Keratinocyte (primary cell): Measurements from ENCODE around the gene LANCL2. TPM values are rescaled to one million over a fixed set of nuclear protein-coding genes. Genes with fewer than 3 reads are reported as not detected.

Experiments
- DNase-seq: peaks from one replicate; pipeline ENCODE4 v3.0.0-alpha.2; 2011; ENCODE audit warnings: low read depth, missing footprints, low spot score
- FAIRE-seq: peaks from 2 replicates; lab custom pipeline; 2011; peaks lifted over from hg19 to GRCh38; lab: Jason Lieb, UNC
- H2AFZ ChIP-seq: 2 replicates; pipeline ENCODE4 v1.6.0; 2012; ENCODE audit warnings: low read length, control low read depth, inconsistent platforms; ENCODE audit not compliant: control insufficient read depth
- H3K27ac ChIP-seq: 2 replicates; pipeline ENCODE4 v1.5.1; 2011; ENCODE audit warnings: low read length; ENCODE audit not compliant: control insufficient read depth, insufficient read depth
- H3K27me3 ChIP-seq: 3 replicates; pipeline ENCODE4 v1.6.0; 2011; ENCODE audit warnings: low read length; ENCODE audit not compliant: control insufficient read depth, insufficient read depth; ENCODE audit errors: extremely low read depth
- H3K36me3 ChIP-seq, 2 experiments: 2 replicates in 1 of 2; 3 replicates in 1 of 2; pipeline ENCODE4 v1.5.1; 2011; ENCODE audit warnings: low read length in 2 of 2, mild to moderate bottlenecking in 1 of 2; ENCODE audit not compliant: control insufficient read depth in 2 of 2, insufficient read depth in 2 of 2; ENCODE audit errors: extremely low read depth in 1 of 2
- H3K4me1 ChIP-seq: 3 replicates; pipeline ENCODE4 v1.5.1; 2011; ENCODE audit warnings: low read length; ENCODE audit not compliant: control insufficient read depth, insufficient read depth; ENCODE audit errors: extremely low read depth
- H3K4me2 ChIP-seq: 3 replicates; pipeline ENCODE4 v1.6.0; 2011; ENCODE audit warnings: low read depth, low read length; ENCODE audit not compliant: control insufficient read depth, insufficient read depth; ENCODE audit errors: extremely low read depth
- H3K4me3 ChIP-seq, 3 experiments: fragments of 200-600 bp in 1 of 3; sonication (generic) in 1 of 3; 2 replicates in 2 of 3; 3 replicates in 1 of 3; pipeline ENCODE4 v1.5.1; 2011 to 2016; ENCODE audit warnings: low read length in 3 of 3, mild to moderate bottlenecking in 3 of 3, control low read depth in 2 of 3, inconsistent platforms in 1 of 3, low read depth in 1 of 3, mixed read lengths in 1 of 3, mixed run types in 1 of 3, moderate library complexity in 1 of 3; ENCODE audit not compliant: control insufficient read depth in 2 of 3, insufficient read depth in 2 of 3; ENCODE audit errors: extremely low read depth in 1 of 3
- H3K79me2 ChIP-seq: 2 replicates; pipeline ENCODE4 v1.6.0; 2012; ENCODE audit warnings: low read length; ENCODE audit not compliant: control insufficient read depth, insufficient read depth
- H3K9ac ChIP-seq: 3 replicates; pipeline ENCODE4 v1.6.0; 2011; ENCODE audit warnings: low read length; ENCODE audit not compliant: control insufficient read depth, insufficient read depth; ENCODE audit errors: extremely low read depth
- H3K9me1 ChIP-seq: 3 replicates; pipeline ENCODE4 v1.6.0; 2011; ENCODE audit warnings: low read length; ENCODE audit not compliant: control insufficient read depth, insufficient read depth; ENCODE audit errors: extremely low read depth
- H3K9me3 ChIP-seq: 2 replicates; pipeline ENCODE4 v1.5.1; 2012; ENCODE audit warnings: low read depth, low read length; ENCODE audit not compliant: control insufficient read depth
- H4K20me1 ChIP-seq: 3 replicates; pipeline ENCODE4 v1.6.0; 2011; ENCODE audit warnings: low read length; ENCODE audit not compliant: control insufficient read depth, insufficient read depth; ENCODE audit errors: extremely low read depth
- EZH2 ChIP-seq: IDR thresholded peaks from one replicate; pipeline ENCODE4 v1.6.1; 2012; ENCODE audit warnings: inconsistent platforms, mild to moderate bottlenecking, low read length, moderate library complexity
- dilution Hi-C: fragments of 300-500 bp; cut with MboI; formaldehyde crosslinking; loops from one replicate; pipeline ENCODE4 v1.7.0; 2020; ENCODE audit warnings: low sequenced_read_pairs; ENCODE audit not compliant: extremely low pct_ligation_motif_present
- polyA plus RNA-seq, 5 experiments: library from polyadenylated mRNA; depleted of rRNA in 3 of 5; stranded (reverse) in 3 of 5; stranded (forward) in 1 of 5; unstranded in 1 of 5; fragments of >200 nt; gene quantifications; 1 replicate in 1 of 5; 2 replicates in 3 of 5; 3 replicates in 1 of 5; pipeline versions ENCODE4 v1.2.1 to v1.2.3, GENCODE V29; 2011 to 2012; ENCODE audit warnings: missing spikeins in 2 of 5, low read depth in 1 of 5, low replicate concordance in 1 of 5
- TF ChIP-seq, protein P1 (sequence below), 3 experiments: IDR thresholded peaks in 1 of 3; conservative IDR thresholded peaks in 1 of 3; optimal IDR thresholded peaks in 1 of 3; 2 replicates in 2 of 3; 3 replicates in 1 of 3; pipeline versions ENCODE3 to v1.5.1; 2011; ENCODE audit warnings: low read length in 3 of 3, mild to moderate bottlenecking in 3 of 3, moderate library complexity in 2 of 3, control low read depth in 1 of 3, inconsistent platforms in 1 of 3; ENCODE audit not compliant: insufficient read depth in 2 of 3; ENCODE audit errors: extremely low read depth in 1 of 3

LANCL2 gene
- polyA plus RNA-seq, 1 donor (not counting 4 experiments of a cell fraction or from before 2014, with no cell fraction given) = 14.5 TPM

DNA sequence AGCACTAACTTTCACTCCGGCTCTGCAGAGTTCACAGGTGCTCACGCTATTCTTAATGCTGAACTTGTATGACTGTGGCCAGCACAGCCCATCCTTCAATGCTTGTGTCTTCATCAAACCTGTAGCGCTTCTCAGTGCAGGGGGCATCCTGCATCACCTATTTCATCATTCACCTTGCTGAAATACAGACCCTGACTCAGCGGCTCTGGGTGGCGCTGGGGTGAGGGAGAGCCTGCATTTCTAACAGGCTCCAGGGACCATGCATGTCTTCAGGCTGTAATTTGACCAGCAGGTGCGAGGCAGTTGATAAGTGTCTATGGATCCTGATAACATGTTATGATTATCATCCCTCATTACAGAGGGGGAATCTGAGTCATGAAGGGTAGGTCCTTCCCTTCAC, 117.9 kb downstream of the LANCL2 start:
- no peak overlapping the region for H2AFZ ChIP-seq
- H3K4me2 ChIP-seq = no peak overlapping the region
- H3K27ac ChIP-seq = no peak overlapping the region
- DNase-seq (no peak), FAIRE-seq (no peak)
- no peaks in the 10 kb centered on the region for H4K20me1 ChIP-seq
- H3K9me3 ChIP-seq = no peaks in the 10 kb centered on the region
- no peaks in the 10 kb centered on the region for H3K9me1 ChIP-seq
- no peaks in the 10 kb centered on the region for H3K27me3 ChIP-seq
- dilution Hi-C loops = no loop called here
- no peaks in the 10 kb centered on the region for H3K4me1 ChIP-seq
- H3K36me3 ChIP-seq = peaks cover 6 to 9% of the 10 kb centered on the region in 2 experiments
- no peak overlapping the region for H3K9ac ChIP-seq
- no peak for TF ChIP-seq EZH2
- TF ChIP-seq, protein P1, sequence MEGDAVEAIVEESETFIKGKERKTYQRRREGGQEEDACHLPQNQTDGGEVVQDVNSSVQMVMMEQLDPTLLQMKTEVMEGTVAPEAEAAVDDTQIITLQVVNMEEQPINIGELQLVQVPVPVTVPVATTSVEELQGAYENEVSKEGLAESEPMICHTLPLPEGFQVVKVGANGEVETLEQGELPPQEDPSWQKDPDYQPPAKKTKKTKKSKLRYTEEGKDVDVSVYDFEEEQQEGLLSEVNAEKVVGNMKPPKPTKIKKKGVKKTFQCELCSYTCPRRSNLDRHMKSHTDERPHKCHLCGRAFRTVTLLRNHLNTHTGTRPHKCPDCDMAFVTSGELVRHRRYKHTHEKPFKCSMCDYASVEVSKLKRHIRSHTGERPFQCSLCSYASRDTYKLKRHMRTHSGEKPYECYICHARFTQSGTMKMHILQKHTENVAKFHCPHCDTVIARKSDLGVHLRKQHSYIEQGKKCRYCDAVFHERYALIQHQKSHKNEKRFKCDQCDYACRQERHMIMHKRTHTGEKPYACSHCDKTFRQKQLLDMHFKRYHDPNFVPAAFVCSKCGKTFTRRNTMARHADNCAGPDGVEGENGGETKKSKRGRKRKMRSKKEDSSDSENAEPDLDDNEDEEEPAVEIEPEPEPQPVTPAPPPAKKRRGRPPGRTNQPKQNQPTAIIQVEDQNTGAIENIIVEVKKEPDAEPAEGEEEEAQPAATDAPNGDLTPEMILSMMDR (optimal IDR thresholded peaks at IDR 0.05 in 1 of 3, IDR thresholded peaks at IDR 0.05 in 1 of 3, conservative IDR thresholded peaks at IDR 0.05 in 1 of 3; ENCODE audit: extremely low read depth in 1 of 3, insufficient read depth in 2 of 3, low read length in 3 of 3) = no peak
- H3K4me3 ChIP-seq = no peak overlapping the region
- no peaks in the 10 kb centered on the region for H3K79me2 ChIP-seq

Other genes with a start within 250 kb of the LANCL2 start
- gene VOPP1, start 207.2 kb downstream of the LANCL2 start, polyA plus RNA-seq = 34.2 to 60.4 TPM (median 49.2 TPM) in 3 replicates